GM19023 (cell line): ENCODE data around the gene BTBD18.
A peak's percentile ranks its signal among the peaks of the same experiment; 100 is the strongest.

Experiments used
- ATAC-seq: cut with Tn5 transposase; IDR thresholded peaks from one replicate; pipeline ENCODE4 v1.9.1; 2021; ENCODE audit warnings: mild to moderate bottlenecking, moderate library complexity; ENCODE audit not compliant: unreplicated experiment

The BTBD18 gene, protein sequence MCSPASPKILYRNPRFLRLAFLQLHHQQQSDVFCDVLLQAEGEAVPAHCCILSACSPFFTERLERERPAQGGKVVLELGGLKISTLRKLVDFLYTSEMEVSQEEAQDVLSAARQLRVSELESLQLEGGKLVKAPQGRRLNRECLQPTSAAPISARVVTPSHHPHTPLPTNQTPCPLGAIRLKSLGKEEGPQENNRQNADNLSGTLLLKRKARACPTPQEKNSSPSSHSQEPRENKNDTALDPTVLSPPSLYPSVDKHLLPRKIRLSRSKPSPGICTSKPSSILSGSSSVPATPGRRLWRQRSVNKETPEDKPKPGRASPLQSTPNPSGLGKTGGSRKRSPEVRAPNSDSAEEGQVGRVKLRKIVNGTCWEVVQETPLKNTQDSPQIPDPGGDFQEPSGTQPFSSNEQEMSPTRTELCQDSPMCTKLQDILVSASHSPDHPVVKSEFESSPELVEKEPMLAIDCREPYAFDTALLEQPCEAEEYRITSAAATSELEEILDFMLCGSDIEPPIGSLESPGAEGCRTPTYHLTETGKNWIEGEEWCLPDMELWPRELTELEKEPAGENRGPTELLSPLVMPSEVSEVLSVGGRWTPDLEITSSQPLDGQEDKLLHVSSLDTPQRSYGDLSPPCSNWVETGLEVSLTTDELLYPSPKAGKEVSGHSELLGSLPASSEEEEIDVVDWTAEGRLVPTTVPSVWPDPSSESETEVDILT

DNA sequence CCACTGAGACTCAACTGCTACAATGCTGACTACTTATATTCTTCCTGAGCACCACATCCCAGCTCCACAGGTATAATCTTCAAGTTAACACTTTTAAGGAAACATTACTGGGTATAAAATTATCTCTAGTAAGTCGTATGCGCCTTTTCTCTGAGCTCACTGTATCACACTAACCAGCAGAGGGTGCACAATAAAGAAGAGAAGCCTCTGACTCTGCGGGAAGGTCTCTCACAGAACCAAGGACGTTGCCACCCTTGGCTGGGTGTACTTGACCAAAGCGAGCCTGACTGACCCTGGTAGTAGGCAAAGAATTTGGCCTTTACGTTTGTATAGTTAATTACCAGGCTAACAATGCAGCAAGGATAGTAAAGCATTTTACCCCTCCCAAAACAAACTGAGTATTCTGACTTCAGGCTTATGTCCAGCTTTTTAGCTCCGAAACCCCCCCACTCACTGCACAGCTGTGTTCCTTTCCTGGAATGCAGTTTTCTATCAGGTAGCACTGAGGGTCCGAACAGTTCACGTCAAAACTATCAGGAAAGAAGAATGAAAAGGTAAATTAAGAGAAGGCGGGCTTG is at the start of gene BTBD18:
BTBD18 (minus strand) TSS at position 144 of the 578 bp plus-strand sequence. CDS start 631 bp downstream, outside the sequence.
- ATAC-seq = no peak

DNA sequence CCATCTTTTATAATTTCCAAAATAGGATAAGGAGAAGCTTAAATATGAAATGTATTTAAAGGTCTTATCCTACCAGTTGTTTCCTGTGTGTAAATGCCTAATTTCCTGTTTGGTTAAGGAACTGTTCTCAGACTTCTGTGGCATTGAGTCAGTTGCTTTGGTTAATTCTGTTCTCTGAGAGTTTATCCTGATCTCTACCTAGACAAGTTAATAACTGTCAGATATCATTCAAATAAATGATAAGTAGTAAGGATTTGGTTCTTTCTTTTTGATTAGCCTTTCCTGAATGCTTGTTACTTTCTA is 49.5 kb upstream of the BTBD18 start:
- ATAC-seq = no peak

DNA sequence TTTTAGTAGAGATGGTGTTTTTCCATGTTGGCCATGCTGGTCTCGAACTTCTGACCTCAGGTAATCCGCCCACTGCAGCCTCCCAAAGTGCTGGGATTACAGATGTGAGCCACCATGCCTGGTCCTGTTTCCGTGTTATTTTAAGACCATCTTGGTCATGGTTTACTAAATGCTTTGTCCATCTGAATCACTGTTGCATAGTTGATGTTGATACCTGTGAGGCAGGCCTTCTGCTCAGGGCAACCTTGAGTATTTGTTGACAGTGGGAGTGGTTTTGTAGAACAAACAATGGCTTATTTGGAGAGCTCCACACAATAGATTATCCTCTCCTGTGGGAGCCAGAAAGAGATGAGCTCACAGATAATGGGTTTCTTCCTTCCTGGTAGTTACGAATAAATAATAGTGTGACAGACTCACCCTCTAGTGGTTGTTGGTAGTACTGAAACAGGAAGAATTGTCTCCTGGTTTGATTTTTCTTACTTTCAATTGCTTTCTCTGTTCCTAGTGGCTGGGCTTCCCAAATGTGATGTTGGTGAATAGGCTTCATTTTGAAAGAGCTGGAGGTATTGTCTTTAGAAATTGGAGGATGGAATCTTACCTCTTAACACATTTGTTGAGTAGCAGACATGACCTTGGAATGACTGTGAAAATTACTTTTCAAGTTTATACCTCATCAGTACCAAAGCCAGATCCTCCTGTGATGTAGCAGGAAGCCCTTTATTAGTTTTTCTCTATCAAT is 49.0 kb upstream of the BTBD18 start:
- peak; percentile 79 for ATAC-seq

DNA sequence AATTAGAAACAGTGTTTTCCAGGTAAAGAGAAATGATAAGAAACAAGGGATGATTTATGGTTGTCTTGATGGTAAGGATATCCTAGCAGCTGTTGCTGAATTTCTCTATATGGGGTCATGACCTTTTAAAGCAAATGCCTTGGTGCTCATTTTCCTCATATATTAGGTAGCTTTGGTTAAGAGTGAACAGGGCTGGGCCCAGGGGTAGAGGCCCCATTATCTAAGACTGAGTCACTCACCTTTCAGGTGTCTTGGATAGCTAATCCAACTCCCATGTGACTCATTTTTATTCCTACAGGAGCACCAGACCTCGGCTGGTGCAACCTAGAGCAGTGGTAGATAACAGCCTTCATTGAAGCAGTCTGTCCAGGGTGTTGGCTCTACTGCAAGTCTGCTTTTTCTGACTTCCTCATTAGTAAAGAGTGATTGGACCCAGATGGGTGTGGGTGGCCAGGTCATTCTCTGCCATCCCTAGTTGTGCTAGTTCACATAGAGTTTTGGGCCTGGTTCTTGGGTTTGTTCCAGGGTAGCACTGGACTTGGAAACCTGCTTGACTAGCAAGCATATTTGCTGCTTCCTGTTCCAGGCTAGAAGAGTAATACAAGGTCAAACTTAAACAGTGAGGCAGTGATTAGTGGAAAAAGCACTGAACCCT is 47.4 kb upstream of the BTBD18 start:
- ATAC-seq = no peak

DNA sequence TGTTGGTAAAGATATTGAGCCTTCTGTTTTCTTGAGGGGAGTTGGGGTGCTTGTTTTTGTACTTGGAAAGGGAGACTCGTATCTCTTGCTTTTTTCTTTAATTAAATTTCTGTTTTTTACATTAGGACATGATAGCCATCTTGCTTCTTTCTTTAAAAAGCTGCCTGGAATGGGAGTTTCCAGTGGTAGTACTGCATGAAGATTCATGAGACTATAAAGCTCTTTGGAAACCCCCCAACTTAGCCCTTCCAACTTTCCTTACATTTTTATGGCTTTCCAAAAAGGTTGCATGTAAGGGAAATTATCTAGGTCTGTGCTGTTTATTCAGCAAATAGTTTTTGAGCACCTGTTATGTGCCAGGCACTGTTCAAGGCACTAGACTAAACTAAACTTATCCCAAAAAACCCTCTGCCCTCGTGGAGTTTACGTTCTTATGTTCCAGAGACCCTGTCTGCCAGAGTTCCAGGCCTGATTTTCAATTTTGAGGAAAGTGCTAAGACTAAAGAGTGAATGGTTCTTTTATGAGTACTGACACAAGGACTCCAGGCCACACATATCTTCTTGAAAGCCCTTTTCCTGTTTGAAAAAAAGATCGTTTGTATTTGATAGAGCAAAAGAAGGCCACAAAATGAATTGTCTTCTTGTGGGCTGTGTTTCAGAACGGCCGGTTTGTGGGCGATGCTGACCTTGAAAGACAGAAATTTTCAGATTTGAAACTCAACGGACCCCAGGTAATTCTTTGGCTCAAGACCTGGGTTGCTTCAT is 41.9 kb upstream of the BTBD18 start:
- no peak for ATAC-seq

DNA sequence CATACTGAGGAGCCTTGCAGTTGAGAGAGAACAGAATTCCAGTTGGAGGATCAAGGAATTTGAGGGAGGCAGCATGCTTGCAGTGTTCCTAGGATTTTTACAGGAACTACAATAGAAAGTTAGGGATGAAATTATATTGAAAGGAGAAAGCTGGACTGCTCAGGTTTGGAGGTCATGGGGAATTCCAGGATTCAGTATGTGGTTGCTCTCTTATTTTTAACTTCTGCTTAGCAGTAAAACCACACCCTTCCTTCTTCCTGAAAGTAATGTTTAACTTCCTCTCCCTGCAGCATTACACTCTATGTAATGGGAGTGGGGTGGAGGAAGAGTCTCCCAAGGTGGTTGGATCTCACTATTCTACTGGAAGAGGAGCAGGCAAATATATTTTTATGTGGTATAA is 41.3 kb upstream of the BTBD18 start:
- no peak for ATAC-seq

DNA sequence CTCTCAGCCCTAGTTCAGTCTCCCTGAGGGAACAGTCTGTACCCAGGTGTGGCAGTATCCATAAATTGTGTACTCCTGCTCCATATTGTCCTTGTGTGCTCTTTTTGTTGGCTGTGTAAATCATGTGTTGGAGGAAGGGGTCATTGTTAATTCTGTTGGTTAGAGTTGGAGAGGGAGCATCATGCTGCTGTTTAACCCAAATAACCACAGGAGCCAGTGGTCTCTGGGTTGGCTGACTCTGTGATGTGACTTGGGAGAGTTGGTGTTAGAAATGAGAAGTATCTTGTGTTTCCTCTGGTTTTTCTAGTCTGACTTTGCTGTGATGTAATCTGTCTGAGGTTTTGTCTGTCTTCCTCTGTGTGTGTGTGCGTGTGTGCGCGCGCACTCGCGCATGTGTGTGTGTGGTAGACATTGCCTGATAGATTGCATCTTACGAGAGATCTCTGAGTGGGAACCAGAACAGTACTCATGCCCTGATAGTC is 40.5 kb upstream of the BTBD18 start:
- ATAC-seq = peak; percentile 80

DNA sequence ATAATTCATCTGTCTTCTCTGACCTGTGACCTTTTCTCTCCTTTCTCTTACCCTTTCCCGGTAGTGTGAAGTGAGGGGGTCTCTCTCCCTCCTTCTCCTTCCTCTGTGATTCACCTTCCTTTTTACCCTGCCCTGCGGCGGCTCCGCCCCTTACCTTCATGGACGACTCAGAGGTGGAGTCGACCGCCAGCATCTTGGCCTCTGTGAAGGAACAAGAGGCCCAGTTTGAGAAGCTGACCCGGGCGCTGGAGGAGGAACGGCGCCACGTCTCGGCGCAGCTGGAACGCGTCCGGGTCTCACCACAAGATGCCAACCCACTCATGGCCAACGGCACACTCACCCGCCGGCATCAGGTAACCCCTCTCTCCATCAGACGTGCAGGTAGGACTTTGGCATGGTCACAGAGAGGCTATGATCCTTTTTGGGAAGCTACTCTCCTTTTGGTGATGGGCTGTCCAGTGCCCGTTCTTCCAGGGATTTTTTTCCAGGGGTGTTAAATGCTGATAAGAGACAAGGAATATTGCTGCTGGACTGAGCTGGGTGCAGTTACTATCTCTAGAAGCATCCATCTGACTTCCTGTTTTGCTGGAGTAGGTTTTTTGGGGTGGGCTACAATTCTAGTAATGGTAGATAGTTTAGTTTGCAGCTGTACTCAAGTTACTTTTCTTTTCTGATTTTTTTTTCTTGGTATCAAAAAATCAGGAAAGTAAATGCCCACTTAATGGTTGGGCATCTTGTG is 39.9 kb upstream of the BTBD18 start:
- no peak for ATAC-seq

DNA sequence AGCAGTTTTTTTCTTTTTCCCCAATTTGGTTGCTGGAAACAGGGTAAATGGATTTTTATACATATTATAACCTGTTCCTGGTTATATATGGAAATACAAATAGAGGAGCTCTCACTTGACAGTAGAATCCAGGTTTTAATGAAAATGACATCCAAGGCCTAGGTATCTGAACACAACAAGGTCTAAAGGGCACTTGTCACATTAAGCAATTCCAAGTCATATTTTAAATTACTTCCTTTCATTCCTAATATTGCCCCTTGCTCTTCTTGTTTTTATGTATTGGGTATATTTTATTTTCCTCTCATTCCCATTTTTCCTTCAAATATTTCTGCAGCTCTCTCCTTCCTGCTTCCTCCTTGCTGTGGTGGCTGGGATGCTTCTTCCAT is 37.1 kb upstream of the BTBD18 start:
- no peak for ATAC-seq

DNA sequence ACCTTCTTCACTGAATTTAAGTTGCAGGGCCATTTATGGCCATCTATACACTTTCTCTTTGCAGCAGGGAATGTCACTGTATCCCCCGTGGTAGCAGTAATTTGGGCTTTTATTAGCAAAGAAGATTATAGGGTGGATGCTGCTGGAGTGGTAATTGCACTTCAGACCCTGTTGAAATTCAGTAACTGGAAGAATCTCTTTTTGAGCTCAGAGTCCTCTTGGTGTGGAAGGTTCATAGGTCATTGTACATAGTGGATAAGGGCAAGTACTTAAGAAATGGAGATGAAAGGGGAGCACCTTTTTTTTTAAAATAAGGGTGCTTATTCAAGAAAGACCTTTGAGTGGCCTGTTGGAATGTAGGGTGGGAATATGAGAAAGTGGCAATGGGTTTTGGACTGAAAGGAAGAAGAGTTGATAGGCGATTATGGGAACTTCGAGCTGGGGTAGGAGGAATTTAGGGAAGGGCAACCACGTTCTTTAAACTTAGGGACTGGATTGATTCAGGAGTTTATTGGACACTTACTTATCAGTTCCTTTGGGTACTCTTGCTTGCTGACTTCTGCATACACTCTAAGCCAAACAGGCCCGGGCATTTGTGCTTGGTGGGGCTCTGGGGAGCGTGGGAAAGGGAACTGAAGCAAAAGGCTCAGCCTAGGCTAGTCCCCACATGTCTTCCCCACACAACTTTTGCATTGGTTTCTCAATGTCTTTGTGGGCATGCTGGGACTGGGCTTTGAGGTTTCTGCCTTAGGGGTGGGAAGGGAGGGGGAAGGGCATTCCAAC is 36.5 kb upstream of the BTBD18 start:
- ATAC-seq = peak; percentile 35

DNA sequence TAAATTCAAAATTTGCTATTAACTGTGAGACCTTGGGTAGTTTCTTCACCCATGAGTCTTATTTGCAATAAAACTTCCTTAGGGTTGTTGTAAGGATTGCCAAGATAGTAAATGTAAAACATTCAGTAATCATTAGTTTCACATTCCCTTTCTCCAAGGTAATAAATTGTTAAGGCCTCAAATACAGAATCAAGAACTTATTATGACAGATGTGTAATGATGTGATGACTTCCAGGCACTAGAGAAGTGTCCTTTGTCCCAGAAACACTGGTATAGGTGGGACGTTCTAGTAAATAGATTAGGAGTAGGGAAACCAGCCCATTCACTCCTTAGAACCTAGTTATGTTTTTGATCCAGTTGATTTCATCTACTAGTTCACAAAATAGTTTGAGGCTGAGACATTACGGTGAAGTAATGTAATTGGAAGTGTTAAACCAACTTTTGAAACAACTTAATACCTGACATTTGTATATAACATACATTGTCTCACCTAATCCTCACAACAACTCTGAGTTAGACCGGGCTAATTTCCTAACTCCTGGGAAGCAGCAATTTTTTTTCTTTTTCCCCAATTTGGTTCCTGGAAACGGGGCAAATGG is 35.5 kb upstream of the BTBD18 start:
- ATAC-seq = no peak

DNA sequence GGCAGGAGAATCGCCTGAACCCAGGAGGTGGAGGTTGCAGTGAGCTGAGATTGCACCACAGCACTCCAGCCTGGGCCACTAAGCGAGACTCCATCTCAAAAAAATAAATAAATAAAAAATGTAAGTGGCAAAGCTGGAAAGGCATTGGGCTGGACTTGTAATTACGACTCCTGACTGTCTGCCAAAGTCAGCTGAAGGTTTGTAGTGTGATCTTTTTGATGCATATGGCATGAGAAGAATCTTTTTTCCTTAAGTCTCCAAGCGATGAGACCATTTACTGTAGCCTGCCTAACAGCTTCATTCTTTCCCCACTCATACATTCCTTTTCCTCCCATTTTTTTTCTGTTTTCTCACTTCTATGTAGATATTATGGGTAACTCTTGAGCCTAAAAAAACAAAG is 34.8 kb upstream of the BTBD18 start:
- ATAC-seq = no peak

DNA sequence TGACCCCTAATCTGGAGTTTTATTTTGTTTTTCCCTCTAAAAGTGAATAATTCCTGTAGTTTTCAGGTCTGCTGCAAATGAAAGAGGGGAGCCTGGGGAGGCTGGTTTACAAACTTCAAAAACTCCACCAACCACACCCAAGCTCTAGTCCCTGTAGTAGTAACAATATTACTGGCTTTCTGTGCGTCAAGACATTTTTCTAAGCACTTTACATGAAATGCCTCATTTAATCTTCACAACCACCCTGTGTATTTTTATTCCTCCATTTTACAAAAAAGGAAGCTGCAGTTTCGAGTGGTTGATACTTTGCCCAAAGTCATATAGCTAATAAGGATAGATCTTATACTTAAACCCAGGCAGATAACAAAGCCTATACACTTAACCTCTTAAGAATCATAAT is 33.5 kb upstream of the BTBD18 start:
- no peak for ATAC-seq

DNA sequence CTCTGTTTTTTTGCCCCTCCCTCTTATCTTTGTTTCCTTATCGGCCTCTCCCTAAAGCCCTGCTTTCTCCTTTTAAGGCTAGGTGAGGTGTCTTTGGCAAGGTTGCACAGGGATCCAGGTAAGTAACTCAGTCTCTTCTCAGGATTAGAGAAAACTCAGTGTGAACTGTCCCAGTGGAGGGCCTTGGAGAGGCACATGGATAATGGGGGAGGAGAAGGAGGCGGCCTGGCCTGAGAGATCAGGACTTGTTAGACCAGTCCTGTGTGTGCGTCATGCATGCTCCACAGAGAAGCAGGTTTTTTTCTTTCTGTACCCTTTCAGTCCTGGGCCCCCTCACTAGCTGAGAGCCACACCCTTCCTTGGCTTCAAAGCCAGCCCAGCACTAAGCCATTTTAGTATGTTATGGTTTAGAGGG is 29.9 kb upstream of the BTBD18 start:
- no peak for ATAC-seq

DNA sequence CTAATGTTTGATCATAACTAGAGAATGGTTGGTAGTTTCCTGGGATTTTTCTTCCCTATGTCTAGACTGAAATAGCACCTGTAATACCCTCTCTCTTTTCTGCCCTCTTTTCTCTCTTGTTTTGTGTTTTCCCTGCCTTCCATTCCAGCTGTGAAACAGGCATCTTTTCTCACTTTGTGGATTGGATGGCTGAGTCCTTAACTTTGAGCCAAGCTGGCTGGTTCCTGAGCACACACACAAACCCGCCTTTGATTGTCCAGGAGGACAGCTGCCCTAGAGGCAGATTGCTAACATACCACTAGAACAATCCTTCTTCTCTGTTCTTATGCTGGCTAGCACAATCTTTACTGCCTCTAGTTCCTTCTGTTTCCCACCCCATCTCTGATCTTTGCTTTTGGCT is 27.7 kb upstream of the BTBD18 start:
- no peak for ATAC-seq

DNA sequence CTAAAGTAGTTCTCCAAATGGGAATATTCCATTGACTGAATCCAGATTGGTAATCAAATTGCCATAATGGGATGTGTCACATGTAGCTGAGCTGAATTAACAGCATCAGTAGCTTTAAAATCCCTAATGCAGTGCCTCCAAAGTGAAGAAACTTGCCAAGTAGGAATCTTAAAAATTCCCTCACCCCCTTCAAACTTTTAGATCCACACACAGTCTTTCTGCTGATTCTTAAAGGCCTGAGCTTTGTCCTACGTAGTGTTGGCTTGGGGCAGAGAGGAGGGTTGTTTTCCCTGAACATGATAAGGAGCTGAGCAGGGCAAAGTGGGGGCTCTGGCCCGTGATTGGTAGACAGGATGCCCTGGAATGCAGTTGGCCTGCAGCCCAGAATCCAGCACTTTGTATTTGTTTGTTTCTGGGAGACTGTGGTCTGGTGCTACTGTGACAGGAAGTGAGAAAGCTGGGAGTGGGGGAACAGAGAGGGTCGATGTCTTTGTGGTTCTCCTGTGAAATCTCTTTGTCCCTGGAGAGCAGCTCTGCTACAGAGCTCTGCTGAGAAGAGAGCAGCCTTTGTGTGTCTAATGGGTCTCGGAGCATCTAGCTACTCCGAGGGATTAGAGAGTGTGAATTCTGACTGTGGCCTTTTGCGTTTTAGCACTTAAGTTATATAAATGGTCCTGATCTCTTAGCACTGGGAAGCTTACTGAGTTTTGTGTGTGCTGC is 26.9 kb upstream of the BTBD18 start:
- ATAC-seq = no peak

DNA sequence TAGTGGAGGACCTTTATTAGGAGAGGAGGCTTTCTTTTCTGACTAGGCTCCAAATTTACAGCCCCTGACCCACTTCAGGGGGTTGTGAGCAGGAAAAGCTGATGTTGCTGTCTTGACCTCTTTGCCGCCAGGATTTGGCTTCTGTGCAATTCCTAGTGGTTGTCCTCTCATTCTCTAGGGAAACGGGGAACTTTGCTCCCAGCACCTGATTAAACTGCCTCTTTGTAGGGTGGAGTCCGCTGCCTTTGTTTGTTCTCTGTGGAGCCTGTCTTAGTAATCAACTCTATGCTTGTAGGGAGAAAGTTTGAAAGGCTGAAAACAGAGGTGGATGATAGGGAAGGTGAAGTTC is 26.3 kb upstream of the BTBD18 start:
- ATAC-seq = no peak
